Adrenal gland (tissue), 12 donors: ENCODE results near the gene SRP72. TPM values are rescaled to one million over a fixed set of nuclear protein-coding genes. Genes with fewer than 3 reads are reported as not detected.

Experiments used
- DNase-seq, 7 donors: peaks; one replicate each; pipeline ENCODE4 v3.0.0-alpha.2; 2019 to 2020
- H3K27ac ChIP-seq, 5 donors: fragments of 200-600 bp; sonication (generic) in 4 of 5; 1 replicate in 3 of 5; 2 replicates in 2 of 5; pipeline versions ENCODE4 v1.5.1 to v1.8.0; 2016 to 2020; ENCODE audit warnings: mild to moderate bottlenecking in 1 of 5
- H3K27me3 ChIP-seq: fragments of 200-600 bp; 2 replicates; pipeline ENCODE4 v1.8.0; 2021
- H3K36me3 ChIP-seq, 2 donors: fragments of 200-600 bp; replicated peaks in 1 of 2; 1 replicate in 1 of 2; 2 replicates in 1 of 2; pipeline versions ENCODE4 v1.5.1 to v1.8.0; 2018 to 2022
- H3K4me1 ChIP-seq, 2 donors: fragments of 200-600 bp; replicated peaks in 1 of 2; 1 replicate in 1 of 2; 2 replicates in 1 of 2; pipeline versions ENCODE4 v1.5.1 to v1.8.0; 2018 to 2021
- H3K4me3 ChIP-seq, 4 donors: fragments of 200-600 bp; sonication (generic) in 3 of 4; one replicate each; pipeline ENCODE4 v1.5.1; 2016 to 2018
- H3K9me3 ChIP-seq, 3 donors: fragments of 200-600 bp; sonication (generic) in 1 of 3; replicated peaks in 1 of 3; 1 replicate in 2 of 3; 2 replicates in 1 of 3; pipeline versions ENCODE4 v1.5.1 to v1.8.0; 2016 to 2021
- CTCF ChIP-seq, 6 experiments: fragments of 450-650 bp in 4 of 6; fragments of 200-600 bp in 2 of 6; sonication (generic) in 1 of 6; IDR thresholded peaks; 1 replicate in 5 of 6; 2 replicates in 1 of 6; pipeline versions ENCODE4 v1.5.1 to v1.8.0; 2016 to 2021; ENCODE audit warnings: antibody characterized with exemption in 6 of 6, mild to moderate bottlenecking in 2 of 6, moderate library complexity in 1 of 6
- POLR2A ChIP-seq, 2 donors: fragments of 450-650 bp; IDR thresholded peaks; one replicate each; pipeline ENCODE4 v1.6.1; 2017; ENCODE audit warnings: antibody characterized with exemption in 2 of 2, mild to moderate bottlenecking in 2 of 2, moderate library complexity in 1 of 2
- WGBS, 4 donors: extraction: QIAGEN DNeasy Blood & Tissue Kit in 2 of 4; methylation state at CpG; one replicate each; pipeline versions ENCODE4 v1.1.5 to v1.1.7; 2013 to 2017; 5-methylcytosine and 5-hydroxymethylcytosine counted together
- intact Hi-C, 2 donors: fragments of 100-400 bp; cut with DNase I; formaldehyde crosslinking; loops; one replicate each; pipeline versions ENCODE4 v1.14.1 to v1.15.0; 2022 to 2023
- polyA plus RNA-seq, 3 donors: library from polyadenylated mRNA; stranded (reverse); fragments of 200-250 nt in 2 of 3; fragments of 350-450 nt in 1 of 3; fragmentation: Illumina TruSeq in 1 of 3; extraction: RNeasy Lipid Tissue Mini Kit (QIAGEN cat#74804) in 1 of 3; gene quantifications; one replicate each; pipeline ENCODE4 v1.2.3, GENCODE V29; 2013 to 2014
- total RNA-seq, 9 donors: library from RNA; depleted of rRNA in 4 of 9; stranded (reverse); fragments of >200 nt in 4 of 9; fragments of 120-200 nt in 1 of 9; fragmentation: NEBNext Ultra II Directional in 1 of 9; extraction: Animal tissue kit (Norgen Biotek cat#: 25700) in 1 of 9; gene quantifications; one replicate each; pipeline versions ENCODE4 v1.1.0 to v1.2.4, GENCODE V29; 2013 to 2023
- donor health status: healthy with polysubstance abuse.
- donor health status: Bipolar disorder and iron deficiency.
- donor health status: DM: yes; HTN: yes; CAD: no.
- donor health status: DM: no; HTN: no; CAD: no.
- donor health status: DM: no; HTN: no; CAD: no.
- donor health status: DM: yes; HTN: yes; CAD: no.

Gene SRP72
- total and polyA plus RNA-seq, 12 donors, result 28.0 to 207 (median 66.5) TPM

- H3K4me1 ChIP-seq, result peaks cover 18 to 23% of the 10 kb centered on the region in 2 donors
- no peak overlapping the region for H3K27ac ChIP-seq
- no peaks in the 10 kb centered on the region for H3K36me3 ChIP-seq
- no peak overlapping the region for H3K4me3 ChIP-seq
- H3K27me3 ChIP-seq, result no peaks in the 10 kb centered on the region
- TF ChIP-seq CTCF (IDR thresholded peaks at IDR 0.05), result no peak
- no peak for TF ChIP-seq POLR2A (IDR thresholded peaks at IDR 0.05)
- no peaks in the 10 kb centered on the region for H3K9me3 ChIP-seq
- 91 to 100% (median 100%) methylated on average over 2 of the region's 2 CpGs for WGBS, 4 donors
- intact Hi-C loops, result loop anchor here in 1 of 2 donors (10.0 kb wide), 1 partner anchor 405 kb away; no protein-coding TSS in a partner anchor
- no peak for DNase-seq
These were observed 37.2 kb upstream of the SRP72 start for GRCh38 chr4:56430203-56430602.

- H3K27me3 ChIP-seq, result no peaks in the 10 kb centered on the region
- H3K36me3 ChIP-seq, result no peaks in the 10 kb centered on the region
- H3K27ac ChIP-seq, result no peak overlapping the region
- H3K4me3 ChIP-seq, result no peak overlapping the region
- TF ChIP-seq POLR2A (IDR thresholded peaks at IDR 0.05) (no peak), CTCF (IDR thresholded peaks at IDR 0.05) (no peak)
- no peak for DNase-seq
- intact Hi-C loops, result loop anchor here in 1 of 2 donors (10.0 kb wide), 1 partner anchor 402 kb away; no protein-coding TSS in a partner anchor
- peaks cover 18 to 26% of the 10 kb centered on the region in 2 donors for H3K4me1 ChIP-seq
- no peaks in the 10 kb centered on the region for H3K9me3 ChIP-seq
These were observed 34.1 kb upstream of the SRP72 start for GRCh38 chr4:56433280-56433679.

GRCh38 chr4:56434599-56435139 lies 32.7 kb upstream of the SRP72 start:
- H3K9me3 ChIP-seq, result no peaks in the 10 kb centered on the region
- no peaks in the 10 kb centered on the region for H3K36me3 ChIP-seq
- H3K4me1 ChIP-seq, result peaks cover 11 to 14% of the 10 kb centered on the region in 2 donors
- 2 to 4% (median 3%) methylated on average over 10 to 15 of the region's 15 CpGs for WGBS, 4 donors
- peak overlapping the region; percentile 11 to 98 (median 92) for H3K27ac ChIP-seq
- peak in 6 of 7 donors; percentile 58 to 78 (median 68) for DNase-seq
- TF ChIP-seq POLR2A (IDR thresholded peaks at IDR 0.05), result no peak
- TF ChIP-seq CTCF (IDR thresholded peaks at IDR 0.05), result no peak
- no peaks in the 10 kb centered on the region for H3K27me3 ChIP-seq
- intact Hi-C loops, result loop anchor here in 1 of 2 donors (10.0 kb wide), 1 partner anchor 400 kb away; no protein-coding TSS in a partner anchor
- H3K4me3 ChIP-seq, result peak overlapping the region; percentile 37 to 74 (median 54)

- H3K4me3 ChIP-seq, result peak within 1 kb of the TSS; percentile 46 to 84 (median 68)
- TF ChIP-seq POLR2A (IDR thresholded peaks at IDR 0.05), result peak in 1 of 2 donors; percentile 83
- TF ChIP-seq CTCF (IDR thresholded peaks at IDR 0.05), result peak; percentile 24 to 57 (median 41)
- H3K27me3 ChIP-seq, result no peaks in the 10 kb centered on the region
- no peaks in the 10 kb centered on the region for H3K36me3 ChIP-seq
- WGBS, 4 donors, result 0 to 1% (median 1%) methylated on average over 11 to 61 of the region's 61 CpGs
- peak within 1 kb of the TSS; percentile 91 to 98 (median 92) for H3K27ac ChIP-seq
- peak; percentile 98 to 99 (median 98) for DNase-seq
- intact Hi-C loops, result loop anchor here in 1 of 2 donors (10.0 kb wide), 1 partner anchor 399 kb away; no protein-coding TSS in a partner anchor
- peaks cover 11 to 14% of the 10 kb centered on the region in 2 donors for H3K4me1 ChIP-seq
- H3K9me3 ChIP-seq, result no peaks in the 10 kb centered on the region
These were observed 32.1 kb upstream of the SRP72 start, which contains the start of gene PPAT for GRCh38 chr4:56435140-56435926. Gene PPAT, minus strand, starts transcription at chr4:56435615. Its CDS starts 138 bp downstream, at chr4:56435477.
